Left kidney (tissue), 2 donors: ENCODE results near the gene SUSD2. TPM values are rescaled to one million over a fixed set of nuclear protein-coding genes. Genes with fewer than 3 reads are reported as not detected.
"Not testable (repeated sequence)": the region's sequence is repeated elsewhere in the genome, so short reads cannot be mapped to it uniquely, and the experiment has no call there.

Experiments
- DNase-seq: peaks from one replicate; pipeline ENCODE4 v3.0.0-alpha.2; 2013
- polyA plus RNA-seq: library from polyadenylated mRNA; unstranded; fragments of 120-200 nt; gene quantifications from one replicate; pipeline ENCODE4 v1.2.1, GENCODE V29; 2013; ENCODE audit not compliant: insufficient read length

The SUSD2 gene
- polyA plus RNA-seq, 1 donor, result 15.1 TPM

- no peak for DNase-seq
These were observed 6.0 kb upstream of the SUSD2 start for GRCh38 chr22:24175160-24175808.

- DNase-seq, result no peak
These were observed 5.2 kb upstream of the SUSD2 start for GRCh38 chr22:24176040-24176439.

GRCh38 chr22:24176630-24177029 is 4.7 kb upstream of the SUSD2 start:
- no peak for DNase-seq

- DNase-seq, result no peak
These were observed 4.2 kb upstream of the SUSD2 start for GRCh38 chr22:24177045-24177444.

- DNase-seq, result no peak
These were observed 3.8 kb upstream of the SUSD2 start for GRCh38 chr22:24177456-24177855.

- DNase-seq, result no peak
These were observed 3.3 kb upstream of the SUSD2 start for GRCh38 chr22:24178021-24178431.

- no peak for DNase-seq
These were observed 2.5 kb upstream of the SUSD2 start for GRCh38 chr22:24178502-24179440.

- DNase-seq, result no peak
These were observed 1.6 kb upstream of the SUSD2 start for GRCh38 chr22:24179478-24180210.

- DNase-seq, result no peak
These were observed 785 bp upstream of the SUSD2 start for GRCh38 chr22:24180316-24181087.

- no peak for DNase-seq
These were observed 961 bp downstream of the SUSD2 start for GRCh38 chr22:24181996-24182899.

GRCh38 chr22:24182900-24183246 is 1.6 kb downstream of the SUSD2 start:
- DNase-seq, result not testable (repeated sequence)

- DNase-seq, result no peak
These were observed 2.2 kb downstream of the SUSD2 start for GRCh38 chr22:24183321-24184031.

GRCh38 chr22:24184057-24184798 is 2.9 kb downstream of the SUSD2 start:
- no peak for DNase-seq

- DNase-seq, result no peak
These were observed 3.8 kb downstream of the SUSD2 start for GRCh38 chr22:24185001-24185500.

- no peak for DNase-seq
These were observed 4.4 kb downstream of the SUSD2 start for GRCh38 chr22:24185501-24186351.

GRCh38 chr22:24186352-24186740 is 5.1 kb downstream of the SUSD2 start:
- DNase-seq, result no peak

GRCh38 chr22:24186892-24187670 is 5.8 kb downstream of the SUSD2 start:
- no peak for DNase-seq
